ENCODE results near the gene TMEM125.

The TMEM125 gene

GRCh38 chr1:43277116-43277876 lies 7.5 kb downstream of the TMEM125 start:
- H3K4me3 ChIP-seq (ENCODE audit: low read length): no peak overlapping the region
- DNase-seq (ENCODE audit: low read depth): no peak
- no peak overlapping the region for H3K9ac ChIP-seq (ENCODE audit: low read length)
- no peaks in the 10 kb centered on the region for H3K9me3 ChIP-seq (ENCODE audit: control insufficient read depth, low read length)
- H3K27me3 ChIP-seq (replicated peaks; ENCODE audit: control insufficient read depth, insufficient read depth, low read length): peaks cover 36% of the 10 kb centered on the region
- H3K4me1 ChIP-seq (ENCODE audit: control insufficient read depth, insufficient read depth, low read length): no peaks in the 10 kb centered on the region
- H3K36me3 ChIP-seq (ENCODE audit: control insufficient read depth, insufficient read depth, low read length, severe bottlenecking): no peaks in the 10 kb centered on the region

- Histone ChIP-seq H3K9ac (ENCODE audit: low read length) (no peak overlapping the region), H3K36me3 (ENCODE audit: control insufficient read depth, insufficient read depth, low read length, severe bottlenecking) (no peaks in the 10 kb centered on the region), H3K27me3 (replicated peaks; ENCODE audit: control insufficient read depth, insufficient read depth, low read length) (peaks cover 33% of the 10 kb centered on the region), H3K4me3 (ENCODE audit: low read length) (no peak overlapping the region), H3K4me1 (ENCODE audit: control insufficient read depth, insufficient read depth, low read length) (no peaks in the 10 kb centered on the region), H3K9me3 (ENCODE audit: control insufficient read depth, low read length) (no peaks in the 10 kb centered on the region)
- DNase-seq (ENCODE audit: low read depth): no peak
Measured at GRCh38 chr1:43279161-43279560, 9.4 kb downstream of the TMEM125 start.

GRCh38 chr1:43279666-43280065 lies 9.9 kb downstream of the TMEM125 start:
- no peak for DNase-seq (ENCODE audit: low read depth)
- H3K4me1 ChIP-seq (ENCODE audit: control insufficient read depth, insufficient read depth, low read length): no peaks in the 10 kb centered on the region
- H3K9me3 ChIP-seq (ENCODE audit: control insufficient read depth, low read length): no peaks in the 10 kb centered on the region
- H3K27me3 ChIP-seq (replicated peaks; ENCODE audit: control insufficient read depth, insufficient read depth, low read length): peaks cover 36% of the 10 kb centered on the region
- H3K36me3 ChIP-seq (ENCODE audit: control insufficient read depth, insufficient read depth, low read length, severe bottlenecking): no peaks in the 10 kb centered on the region
- H3K9ac ChIP-seq (ENCODE audit: low read length): no peak overlapping the region
- no peak overlapping the region for H3K4me3 ChIP-seq (ENCODE audit: low read length)

- Histone ChIP-seq H3K4me3 (ENCODE audit: low read length) (no peak overlapping the region), H3K36me3 (ENCODE audit: control insufficient read depth, insufficient read depth, low read length, severe bottlenecking) (no peaks in the 10 kb centered on the region), H3K4me1 (ENCODE audit: control insufficient read depth, insufficient read depth, low read length) (no peaks in the 10 kb centered on the region), H3K9me3 (ENCODE audit: control insufficient read depth, low read length) (no peaks in the 10 kb centered on the region), H3K27me3 (replicated peaks; ENCODE audit: control insufficient read depth, insufficient read depth, low read length) (peaks cover 36% of the 10 kb centered on the region), H3K9ac (ENCODE audit: low read length) (no peak overlapping the region)
- no peak for DNase-seq (ENCODE audit: low read depth)
Measured at GRCh38 chr1:43280692-43281091, 10.9 kb downstream of the TMEM125 start.

- Histone ChIP-seq H3K4me1 (ENCODE audit: control insufficient read depth, insufficient read depth, low read length) (no peaks in the 10 kb centered on the region), H3K9ac (ENCODE audit: low read length) (no peak overlapping the region), H3K4me3 (ENCODE audit: low read length) (no peak overlapping the region), H3K9me3 (ENCODE audit: control insufficient read depth, low read length) (no peaks in the 10 kb centered on the region), H3K36me3 (ENCODE audit: control insufficient read depth, insufficient read depth, low read length, severe bottlenecking) (no peaks in the 10 kb centered on the region), H3K27me3 (replicated peaks; ENCODE audit: control insufficient read depth, insufficient read depth, low read length) (peaks cover 27% of the 10 kb centered on the region)
- no peak for DNase-seq (ENCODE audit: low read depth)
Measured at GRCh38 chr1:43282220-43283195, 12.7 kb downstream of the TMEM125 start.

GRCh38 chr1:43284065-43284464 lies 14.3 kb downstream of the TMEM125 start:
- no peak overlapping the region for H3K9ac ChIP-seq (ENCODE audit: low read length)
- DNase-seq (ENCODE audit: low read depth): no peak
- H3K9me3 ChIP-seq (ENCODE audit: control insufficient read depth, low read length): no peaks in the 10 kb centered on the region
- no peak overlapping the region for H3K4me3 ChIP-seq (ENCODE audit: low read length)
- H3K27me3 ChIP-seq (replicated peaks; ENCODE audit: control insufficient read depth, insufficient read depth, low read length): peaks cover 17% of the 10 kb centered on the region
- no peaks in the 10 kb centered on the region for H3K36me3 ChIP-seq (ENCODE audit: control insufficient read depth, insufficient read depth, low read length, severe bottlenecking)
- peaks cover 10% of the 10 kb centered on the region for H3K4me1 ChIP-seq (ENCODE audit: control insufficient read depth, insufficient read depth, low read length)

- H3K4me3 ChIP-seq (ENCODE audit: low read length): no peak overlapping the region
Measured at GRCh38 chr1:43284546-43285110, 14.8 kb downstream of the TMEM125 start.

GRCh38 chr1:43285269-43285990 lies 15.6 kb downstream of the TMEM125 start, which contains the start of gene C1orf210:
Gene C1orf210, minus strand, starts transcription at chr1:43285581. Its CDS starts 2,311 bp downstream, at chr1:43283270.
- Histone ChIP-seq H3K36me3 (ENCODE audit: control insufficient read depth, insufficient read depth, low read length, severe bottlenecking) (no peaks in the 10 kb centered on the region), H3K9ac (ENCODE audit: low read length) (no peak within 1 kb of the TSS), H3K9me3 (ENCODE audit: control insufficient read depth, low read length) (no peaks in the 10 kb centered on the region), H3K27me3 (replicated peaks; ENCODE audit: control insufficient read depth, insufficient read depth, low read length) (peaks cover 3% of the 10 kb centered on the region), H3K4me1 (ENCODE audit: control insufficient read depth, insufficient read depth, low read length) (peaks cover 13% of the 10 kb centered on the region), H3K4me3 (ENCODE audit: low read length) (no peak within 1 kb of the TSS)
- no peak for DNase-seq (ENCODE audit: low read depth)

More at GRCh38 chr1:43284546-43285110, 14.8 kb downstream of the TMEM125 start:
- H3K27me3 ChIP-seq (replicated peaks; ENCODE audit: control insufficient read depth, insufficient read depth, low read length): peaks cover 12% of the 10 kb centered on the region
- DNase-seq (ENCODE audit: low read depth): no peak
- H3K4me1 ChIP-seq (ENCODE audit: control insufficient read depth, insufficient read depth, low read length): peaks cover 13% of the 10 kb centered on the region
- H3K36me3 ChIP-seq (ENCODE audit: control insufficient read depth, insufficient read depth, low read length, severe bottlenecking): no peaks in the 10 kb centered on the region
- no peaks in the 10 kb centered on the region for H3K9me3 ChIP-seq (ENCODE audit: control insufficient read depth, low read length)
- no peak overlapping the region for H3K9ac ChIP-seq (ENCODE audit: low read length)

GRCh38 chr1:43286115-43286514 lies 16.3 kb downstream of the TMEM125 start:
- H3K27me3 ChIP-seq (replicated peaks; ENCODE audit: control insufficient read depth, insufficient read depth, low read length): peaks cover 3% of the 10 kb centered on the region
- no peaks in the 10 kb centered on the region for H3K36me3 ChIP-seq (ENCODE audit: control insufficient read depth, insufficient read depth, low read length, severe bottlenecking)
- DNase-seq (ENCODE audit: low read depth): no peak
- H3K9ac ChIP-seq (ENCODE audit: low read length): no peak overlapping the region
- H3K4me1 ChIP-seq (ENCODE audit: control insufficient read depth, insufficient read depth, low read length): peaks cover 13% of the 10 kb centered on the region
- H3K9me3 ChIP-seq (ENCODE audit: control insufficient read depth, low read length): no peaks in the 10 kb centered on the region
- no peak overlapping the region for H3K4me3 ChIP-seq (ENCODE audit: low read length)

- peaks cover 3% of the 10 kb centered on the region for H3K27me3 ChIP-seq (replicated peaks; ENCODE audit: control insufficient read depth, insufficient read depth, low read length)
- DNase-seq (ENCODE audit: low read depth): no peak
- no peaks in the 10 kb centered on the region for H3K9me3 ChIP-seq (ENCODE audit: control insufficient read depth, low read length)
- no peak overlapping the region for H3K9ac ChIP-seq (ENCODE audit: low read length)
- no peaks in the 10 kb centered on the region for H3K36me3 ChIP-seq (ENCODE audit: control insufficient read depth, insufficient read depth, low read length, severe bottlenecking)
- peaks cover 13% of the 10 kb centered on the region for H3K4me1 ChIP-seq (ENCODE audit: control insufficient read depth, insufficient read depth, low read length)
- H3K4me3 ChIP-seq (ENCODE audit: low read length): no peak overlapping the region
Measured at GRCh38 chr1:43286533-43286932, 16.8 kb downstream of the TMEM125 start.

Data from adipocyte (in vitro differentiated cells).